NCI-H1048 (cell line): ENCODE measurements around the gene HMGXB3.
"Not testable (repeated sequence)": the region's sequence is repeated elsewhere in the genome, so short reads cannot be mapped to it uniquely, and the experiment has no call there.

Experiments
- DNase-seq: peaks from one replicate; lab custom pipeline; 2025; lab: John Stamatoyannopoulos, UW

Gene HMGXB3

DNA sequence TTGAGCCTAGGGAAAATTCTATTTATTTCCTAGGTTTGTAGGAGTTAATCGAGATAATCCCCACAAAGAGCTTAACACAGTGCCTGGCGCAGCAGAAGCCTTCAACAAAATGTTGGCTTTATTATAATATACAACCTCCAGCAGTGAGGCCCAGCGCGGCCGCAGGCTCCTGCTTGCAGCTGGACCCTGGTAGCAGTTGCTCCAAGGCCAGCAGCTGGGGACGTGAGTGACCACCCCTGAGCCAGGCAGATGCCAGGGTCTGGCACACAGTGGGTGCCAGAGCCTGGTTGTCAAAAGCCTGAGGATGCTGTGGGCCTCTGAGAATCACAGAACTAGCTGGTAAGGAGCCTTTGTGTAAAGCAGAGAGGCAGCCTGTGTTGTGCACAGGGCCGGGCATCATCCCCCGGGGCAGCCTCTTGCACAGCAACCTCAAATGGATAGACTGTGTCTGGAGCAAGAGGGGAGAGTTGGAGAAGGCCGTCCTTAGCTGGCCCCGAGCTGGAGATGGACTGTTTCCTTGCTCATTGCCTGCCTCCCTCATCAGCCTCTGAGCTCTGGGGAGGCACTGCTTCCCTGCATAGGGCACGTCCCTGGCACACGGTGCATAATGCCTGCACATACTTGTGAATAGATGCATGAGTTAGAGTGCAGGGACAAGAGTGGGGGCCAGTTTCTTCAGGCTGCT is 68.6 kb downstream of the HMGXB3 start:
- DNase-seq, result no peak

DNA sequence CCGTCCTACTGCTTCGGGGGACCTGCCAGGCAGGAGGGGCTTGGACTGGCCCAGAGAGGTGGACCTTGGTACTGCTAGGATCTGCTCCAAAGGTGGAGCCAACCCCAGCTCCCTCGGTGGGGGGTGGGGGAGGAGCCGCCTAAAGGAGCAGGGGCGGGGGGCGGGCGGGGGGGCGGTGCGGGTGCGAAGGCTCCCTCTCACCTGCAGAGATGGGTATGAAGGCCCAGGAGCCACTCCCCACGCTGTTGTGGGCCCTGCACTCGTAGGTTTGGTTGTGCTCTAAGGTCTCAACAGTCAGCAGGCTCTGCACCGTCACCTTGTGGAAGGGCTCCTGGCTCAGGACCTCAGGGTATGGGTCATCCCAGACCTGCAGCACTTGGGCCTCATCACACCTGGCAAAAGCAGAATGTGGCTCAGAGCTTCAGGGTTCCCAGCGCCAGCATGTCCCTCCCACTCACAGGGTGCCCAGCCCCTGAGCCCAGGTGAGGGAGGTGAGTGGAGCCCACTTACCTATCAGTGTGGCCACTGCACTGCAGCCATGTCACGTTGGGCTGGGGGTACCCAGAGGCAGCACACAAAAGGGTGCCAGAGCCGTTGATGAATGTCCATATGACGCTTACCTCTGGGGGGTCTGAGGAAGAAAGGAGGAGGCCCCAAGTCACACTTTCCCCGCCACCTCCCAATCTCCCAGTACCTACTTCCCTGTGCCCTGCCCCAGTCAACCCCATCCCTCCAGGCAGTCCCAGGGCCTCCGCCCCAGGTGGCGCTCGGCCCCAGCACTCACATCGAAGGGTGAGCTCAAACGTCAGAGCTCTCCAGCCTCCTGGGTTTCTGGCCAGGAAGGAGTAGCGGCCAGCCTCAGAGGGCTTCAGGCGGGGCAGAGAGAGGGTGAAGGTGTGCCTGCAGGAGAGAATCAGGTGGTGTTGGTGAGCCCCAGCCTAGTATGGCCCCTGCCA is 69.4 kb downstream of the HMGXB3 start:
- DNase-seq, result no peak

DNA sequence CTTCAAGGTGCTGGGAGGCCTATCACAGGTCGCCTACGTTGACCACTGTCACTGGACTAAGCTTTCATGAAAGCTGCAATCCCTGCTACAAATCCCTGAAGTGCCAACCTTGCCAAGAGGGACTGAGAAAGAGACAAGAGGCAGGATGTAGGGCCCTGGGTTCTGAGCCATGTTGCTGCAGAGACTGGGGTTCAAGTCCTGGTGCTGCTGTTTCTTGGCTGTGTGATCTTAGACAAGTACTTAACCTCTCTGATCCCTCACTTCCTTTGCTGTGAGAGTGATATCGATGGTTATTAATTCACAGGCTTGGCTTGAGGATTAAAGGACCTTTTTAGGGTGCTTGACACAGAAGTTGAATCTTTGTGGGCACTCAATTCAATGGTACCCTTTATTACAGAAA is 70.3 kb downstream of the HMGXB3 start:
- DNase-seq, result no peak

DNA sequence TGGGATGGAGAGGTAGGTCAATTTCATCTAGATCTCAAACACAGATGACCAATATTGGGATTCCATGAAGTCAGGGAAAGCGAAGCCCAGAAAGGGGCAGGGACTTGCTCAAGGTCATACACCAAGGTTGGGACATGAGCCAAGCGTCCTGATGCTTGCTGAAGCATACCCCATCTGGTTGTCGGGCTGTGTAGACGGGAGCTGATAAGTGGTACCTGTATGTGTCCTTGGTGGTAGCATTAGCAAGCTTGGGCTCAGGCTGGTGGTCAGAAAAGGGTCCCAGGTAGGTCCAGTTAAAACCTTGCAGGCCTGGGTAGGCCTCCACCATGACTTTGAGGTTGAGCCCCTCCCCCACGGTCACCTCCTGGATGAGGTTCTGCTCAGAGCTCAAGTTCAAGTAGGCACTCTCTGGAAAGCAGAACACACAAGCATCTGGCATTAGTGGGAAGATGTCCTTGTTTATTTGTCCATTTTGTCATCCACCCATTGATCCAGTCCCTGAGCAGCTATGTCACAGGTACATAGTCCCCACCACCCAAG is 72.6 kb downstream of the HMGXB3 start:
- no peak for DNase-seq

DNA sequence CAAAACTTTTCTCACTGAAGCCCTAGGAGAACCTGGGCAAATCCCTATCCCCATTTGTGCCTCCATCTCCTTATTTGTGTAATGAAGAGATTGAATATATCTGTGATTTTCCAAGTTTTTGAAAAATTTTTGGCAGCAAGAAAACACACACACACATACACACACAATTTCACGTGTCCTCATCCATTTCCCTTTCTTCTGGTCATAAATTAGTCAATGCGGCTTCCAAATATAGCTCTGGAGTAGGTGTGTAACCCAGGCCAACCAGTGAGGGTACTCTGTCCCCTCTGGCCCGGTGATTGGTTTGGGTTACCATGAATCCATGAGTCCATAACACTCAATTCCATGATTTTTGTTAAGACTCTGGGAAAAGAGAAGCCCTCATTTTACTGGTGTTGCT is 73.1 kb downstream of the HMGXB3 start:
- no peak for DNase-seq

DNA sequence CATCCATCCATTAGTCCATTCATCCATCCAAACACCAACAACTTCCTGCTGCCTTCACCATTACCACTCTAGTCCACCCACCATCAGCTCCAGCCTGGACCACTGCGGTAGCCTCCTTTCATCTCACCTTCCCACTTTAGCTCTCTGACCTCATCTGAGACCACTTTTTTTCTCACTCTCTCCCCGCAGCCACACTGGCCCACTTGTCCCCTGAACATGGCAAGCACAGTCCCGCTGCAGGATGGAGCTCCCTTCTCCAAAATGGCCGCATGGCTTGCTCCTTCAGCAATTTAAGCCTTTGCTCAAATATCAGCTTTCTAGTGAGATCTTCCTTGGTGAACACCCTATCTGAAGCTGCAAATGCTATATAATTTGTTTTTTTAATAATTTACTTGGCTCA is 74.7 kb downstream of the HMGXB3 start:
- DNase-seq, result no peak

DNA sequence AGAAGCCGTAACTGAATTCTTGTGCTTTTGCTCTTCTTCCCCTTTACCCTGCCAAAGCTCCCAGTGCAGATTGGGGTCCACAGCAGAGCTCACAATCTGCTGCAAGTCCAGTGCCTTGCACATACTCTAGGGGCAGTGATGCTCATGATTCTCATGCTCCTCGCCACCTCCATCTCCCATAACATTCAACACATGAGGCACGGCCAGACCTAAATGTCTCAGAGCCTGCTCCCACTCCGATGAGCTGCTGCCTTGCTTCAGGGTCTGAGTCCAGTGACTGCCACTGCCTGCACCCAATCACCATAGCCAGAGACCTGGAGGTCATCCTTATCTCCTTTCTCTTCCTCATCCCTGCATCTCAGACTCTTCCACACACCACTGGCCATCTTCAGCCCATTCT is 75.3 kb downstream of the HMGXB3 start:
- no peak for DNase-seq

DNA sequence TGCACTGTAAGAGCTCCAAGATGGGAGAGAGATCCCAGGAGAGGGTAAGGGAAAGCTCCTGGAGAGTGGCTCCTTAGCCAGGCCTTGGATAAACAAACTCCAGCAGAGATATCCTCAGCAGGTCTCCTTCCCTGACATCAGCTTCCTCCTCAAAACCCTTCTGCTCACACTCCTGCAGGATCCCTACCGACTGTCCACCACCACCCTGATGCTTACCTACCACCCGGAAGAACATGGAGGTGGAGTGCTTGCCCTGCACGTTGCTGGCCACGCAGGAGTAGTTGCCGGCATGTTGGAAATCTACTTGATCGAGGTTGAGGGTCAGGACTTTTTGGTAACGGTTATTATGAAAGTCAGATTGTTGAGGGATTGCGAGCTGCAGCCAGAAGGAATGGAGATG is 76.5 kb downstream of the HMGXB3 start:
- no peak for DNase-seq

DNA sequence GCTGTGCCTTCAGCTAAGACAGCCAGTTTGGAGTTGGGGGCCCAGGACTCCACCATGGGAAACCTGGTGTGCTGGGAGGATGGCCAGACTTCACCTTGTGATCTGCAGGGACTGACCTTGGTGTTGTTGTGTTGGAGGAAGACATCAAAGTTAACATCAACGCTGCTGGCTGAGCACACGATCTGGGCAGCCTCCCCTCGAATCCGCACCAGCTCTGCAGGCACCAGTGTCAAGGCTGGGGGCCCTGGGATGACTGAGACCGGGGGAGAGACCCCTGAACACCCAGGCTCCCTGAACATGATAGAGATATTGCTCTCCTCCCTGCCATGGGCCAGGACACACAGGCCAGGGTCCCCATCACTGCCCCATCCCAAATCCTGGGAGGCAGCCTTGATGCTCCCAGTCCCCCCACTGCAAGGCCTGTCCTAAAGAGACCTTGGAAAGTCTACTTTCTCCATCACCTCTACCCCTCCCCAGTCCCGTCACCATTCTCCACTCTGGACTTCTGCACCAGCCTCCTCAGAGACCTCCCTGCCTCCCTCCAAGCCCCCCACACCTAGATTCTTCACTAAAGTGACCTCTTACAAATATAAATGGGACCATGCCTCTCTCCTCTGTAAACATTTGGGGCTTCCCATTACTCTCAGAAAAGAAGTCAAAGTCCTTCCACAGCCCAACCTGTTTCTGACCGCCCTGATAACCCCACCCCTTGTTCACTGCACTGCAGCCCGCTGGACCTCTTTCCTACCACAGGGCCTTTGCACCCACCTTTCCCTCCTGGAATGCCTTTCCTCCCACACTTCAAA is 77.7 kb downstream of the HMGXB3 start:
- DNase-seq, result no peak

DNA sequence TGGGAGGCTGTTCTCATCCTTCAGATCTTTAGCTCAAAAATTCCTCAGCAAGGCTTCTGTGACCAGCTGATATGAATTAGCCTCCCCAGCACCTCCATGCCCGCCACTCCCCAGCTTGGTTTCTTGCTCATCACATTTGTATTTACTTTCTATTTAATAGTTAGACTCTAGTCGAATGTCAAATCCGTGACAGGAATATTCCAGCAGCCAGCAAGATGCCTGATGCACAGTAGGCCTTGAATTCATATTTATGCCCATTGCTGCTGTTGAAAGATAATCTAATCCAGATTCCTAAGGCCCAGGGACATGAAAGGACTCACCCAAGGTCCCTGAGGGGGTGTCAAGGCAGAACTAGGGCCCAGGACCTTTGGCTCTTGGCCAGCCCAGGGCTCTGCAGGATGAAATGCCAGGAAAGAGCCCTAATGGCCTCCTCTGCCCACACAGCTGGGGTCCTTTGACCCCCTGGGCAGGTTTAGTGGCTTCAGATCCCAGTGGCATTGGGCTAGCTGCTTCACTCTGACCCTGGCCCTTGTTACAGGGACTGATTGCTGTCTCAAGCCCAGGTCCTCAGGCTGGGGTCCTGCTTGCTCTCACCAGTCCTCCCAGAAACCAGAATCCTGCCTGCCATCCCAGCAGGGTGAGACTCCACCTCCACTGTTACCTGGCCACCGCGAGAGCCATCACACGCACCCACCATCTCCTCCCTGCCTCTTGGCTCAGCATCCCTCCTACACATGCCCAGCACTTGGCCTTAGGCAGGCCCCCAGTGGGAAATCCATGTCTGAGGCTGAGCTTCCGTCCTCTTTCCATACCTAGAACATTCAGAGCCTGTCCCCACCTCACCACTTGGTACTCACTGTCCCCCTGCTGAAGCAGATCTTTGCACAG is 78.5 kb downstream of the HMGXB3 start:
- DNase-seq, result no peak

DNA sequence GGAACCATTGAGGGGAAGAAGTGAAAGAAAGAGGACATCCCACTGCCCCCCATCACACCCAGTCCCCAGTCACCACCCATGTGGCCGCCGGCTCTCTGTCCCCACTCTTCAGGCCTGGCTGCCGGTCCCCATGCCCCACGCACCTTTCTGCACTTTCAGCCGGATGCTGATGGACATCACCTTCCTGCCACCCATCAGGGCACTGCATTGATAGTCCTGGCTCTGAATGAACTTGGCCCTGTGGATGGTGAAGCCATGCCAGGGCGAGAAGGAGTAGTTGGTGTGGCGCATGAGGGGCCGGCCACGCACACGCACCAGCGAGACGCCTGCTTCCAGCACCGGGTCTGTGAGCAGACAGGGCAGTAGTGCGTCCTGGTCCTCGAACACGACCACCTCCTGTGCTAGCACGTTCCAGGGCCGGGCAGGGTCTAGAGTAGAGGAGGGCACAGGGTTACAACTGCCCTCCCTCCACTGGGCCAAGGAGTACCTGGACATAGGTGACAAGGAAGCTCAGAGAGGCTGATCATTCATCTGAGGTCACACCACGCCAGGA is 79.4 kb downstream of the HMGXB3 start:
- DNase-seq, result no peak

DNA sequence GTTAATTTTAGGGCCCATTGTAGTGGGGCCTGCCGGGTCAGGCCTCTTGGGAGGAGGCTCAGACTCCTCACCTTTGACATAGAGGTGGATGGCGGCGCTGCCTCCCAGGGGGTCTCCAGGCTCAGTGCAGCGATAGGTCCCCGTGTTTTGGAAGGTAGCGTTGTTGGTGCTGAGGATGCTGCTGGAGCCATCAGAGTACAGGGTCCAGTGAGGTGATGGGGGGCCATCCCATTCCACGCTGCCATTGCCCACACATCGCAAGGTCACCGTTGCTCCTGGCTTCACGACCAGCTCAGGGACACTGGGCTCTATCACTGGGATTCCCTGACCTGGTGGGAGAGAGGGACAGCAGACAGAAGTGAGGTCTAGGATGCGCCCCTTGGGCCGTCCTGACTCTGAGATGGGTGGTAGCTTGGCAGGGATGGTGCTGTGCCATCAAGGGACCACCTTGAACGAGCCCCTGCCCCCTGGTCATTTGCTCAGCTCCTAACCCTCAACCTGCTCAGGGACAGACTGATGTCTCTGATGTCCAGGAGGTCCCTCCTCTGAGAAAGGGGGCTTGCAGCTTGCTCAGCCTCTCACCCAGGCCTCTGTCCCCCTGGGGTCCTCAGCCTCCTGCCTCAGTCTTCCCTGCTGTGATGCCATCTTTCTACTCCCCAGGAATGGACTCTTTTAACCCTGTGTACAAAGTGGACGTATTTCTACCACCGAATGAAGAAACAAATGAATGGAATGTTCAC is 80.3 kb downstream of the HMGXB3 start:
- no peak for DNase-seq

DNA sequence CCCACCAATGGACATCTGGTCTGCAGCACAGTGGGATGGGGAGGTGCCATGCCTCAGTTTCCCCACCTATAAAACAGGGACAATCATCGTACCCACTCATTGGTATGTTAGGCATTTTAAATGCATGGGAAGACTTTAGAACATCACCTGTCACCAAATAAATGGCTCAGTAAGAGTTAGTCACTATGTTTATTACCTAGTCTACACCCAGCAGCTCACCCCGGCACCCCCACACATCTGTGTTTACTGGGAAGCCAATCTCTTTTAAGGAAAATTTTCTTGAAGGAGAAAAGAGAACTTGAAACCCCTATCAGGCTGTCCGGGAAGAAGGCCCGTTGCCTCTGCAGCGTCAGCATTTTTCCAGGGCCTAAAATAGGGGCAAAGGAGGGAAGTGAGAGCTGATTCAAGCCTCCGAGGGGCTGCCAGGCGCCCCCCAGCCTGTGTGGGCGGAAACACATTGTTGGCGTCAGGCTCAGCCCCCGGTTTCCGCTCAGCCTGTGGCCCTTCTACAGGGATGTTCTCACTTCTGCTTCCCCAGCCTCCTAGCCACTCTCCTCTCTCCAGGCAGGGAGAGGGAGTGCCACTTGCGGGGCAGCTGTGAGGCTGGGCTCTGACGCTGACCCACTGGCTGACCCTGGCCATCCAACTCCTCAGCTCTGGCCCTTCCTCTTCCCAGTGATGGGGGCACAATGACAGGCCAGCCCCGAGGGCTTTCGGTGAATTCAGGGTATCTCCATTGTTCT is 81.2 kb downstream of the HMGXB3 start:
- DNase-seq, result no peak

DNA sequence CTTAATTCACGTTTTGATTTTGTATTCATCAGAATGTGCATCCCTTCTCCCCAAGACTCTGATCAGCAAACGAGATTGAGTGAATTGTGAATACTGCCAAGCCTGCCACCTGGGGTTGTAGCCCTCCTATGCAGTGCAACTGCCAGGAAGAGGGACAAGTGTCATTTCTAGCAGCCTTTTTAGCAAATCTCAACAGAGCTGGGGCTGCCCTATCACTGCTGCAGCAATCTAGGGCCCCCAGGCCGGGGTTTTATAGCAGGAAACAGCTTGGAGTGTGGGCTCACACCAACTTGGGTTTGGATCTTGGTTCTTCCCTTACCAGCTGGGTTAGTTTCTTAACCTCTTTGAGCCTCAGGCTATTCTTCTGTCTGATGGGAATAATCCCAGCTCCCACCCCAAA is 81.8 kb downstream of the HMGXB3 start:
- DNase-seq, result no peak

DNA sequence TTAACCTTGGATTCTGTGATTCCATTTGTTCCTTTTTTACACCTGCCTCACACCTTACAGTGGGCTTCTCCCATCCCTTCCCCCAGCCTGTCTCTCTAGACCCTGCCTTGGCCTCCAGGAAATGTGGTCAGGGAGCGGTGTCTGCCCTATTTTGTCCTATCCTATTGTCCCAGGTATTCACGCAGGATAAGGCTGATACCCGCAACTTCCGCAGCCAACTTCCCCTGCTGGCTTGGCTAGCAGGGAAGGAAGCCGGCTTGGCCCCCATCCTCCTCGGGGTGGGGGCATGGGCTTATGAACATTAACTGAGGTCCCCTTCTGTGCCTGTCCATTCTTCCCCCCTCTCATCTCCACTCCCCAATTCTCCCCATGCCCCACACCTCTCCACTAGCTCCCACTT is 82.3 kb downstream of the HMGXB3 start:
- no peak for DNase-seq

DNA sequence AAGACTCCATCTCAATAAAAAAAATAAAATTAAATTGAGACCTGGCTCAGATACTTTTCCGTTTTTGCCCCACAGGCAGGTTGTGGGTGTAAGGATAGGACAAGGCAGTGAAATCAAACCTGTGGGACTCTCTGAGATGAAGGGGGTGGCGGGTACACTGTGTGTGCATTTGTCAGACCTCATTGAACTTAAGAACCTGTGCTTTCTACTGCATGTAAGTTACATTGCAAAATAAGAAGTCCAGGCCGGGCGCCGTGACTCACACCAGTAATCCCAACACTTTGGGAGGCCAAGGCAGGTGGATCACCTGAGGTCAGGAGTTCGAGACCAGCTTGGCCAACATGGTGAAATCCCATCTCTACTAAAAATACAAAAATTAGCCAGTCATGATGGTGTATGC is 84.2 kb downstream of the HMGXB3 start:
- not testable (repeated sequence) for DNase-seq

DNA sequence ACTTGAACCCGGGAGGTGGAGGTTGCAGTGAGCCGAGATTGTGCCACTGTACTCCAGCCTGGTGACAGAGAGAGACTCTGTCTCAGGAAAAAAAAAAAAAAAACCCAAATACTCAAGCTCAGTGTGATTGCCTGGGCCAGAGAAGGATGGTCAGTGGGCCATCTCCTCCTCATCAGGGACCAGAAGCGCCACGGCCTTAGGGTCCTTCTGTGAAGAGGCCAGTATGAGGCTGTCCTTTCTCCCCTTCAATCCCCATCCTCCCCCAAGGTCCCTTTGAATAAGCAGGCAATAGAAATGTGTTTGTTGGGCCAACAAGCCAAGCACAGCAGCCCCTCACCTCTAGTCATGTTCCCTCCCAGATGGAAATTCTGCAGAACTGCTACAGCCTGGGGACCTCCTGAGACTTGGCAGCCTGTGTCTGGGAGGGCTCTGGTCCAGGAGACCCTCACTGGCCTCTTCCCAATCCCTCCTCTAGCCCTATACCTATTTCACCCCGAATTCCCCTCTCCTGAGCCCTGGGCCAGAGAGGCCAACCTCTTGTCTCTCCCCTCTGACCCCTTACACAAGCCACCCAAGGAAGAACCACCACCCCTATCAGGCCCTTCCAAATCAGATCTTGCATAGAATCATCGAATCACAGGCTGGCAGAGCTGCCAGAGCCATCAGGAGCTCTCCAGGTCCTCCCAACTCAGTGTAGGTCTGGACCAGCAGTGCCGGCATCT is 84.8 kb downstream of the HMGXB3 start:
- DNase-seq, result no peak

DNA sequence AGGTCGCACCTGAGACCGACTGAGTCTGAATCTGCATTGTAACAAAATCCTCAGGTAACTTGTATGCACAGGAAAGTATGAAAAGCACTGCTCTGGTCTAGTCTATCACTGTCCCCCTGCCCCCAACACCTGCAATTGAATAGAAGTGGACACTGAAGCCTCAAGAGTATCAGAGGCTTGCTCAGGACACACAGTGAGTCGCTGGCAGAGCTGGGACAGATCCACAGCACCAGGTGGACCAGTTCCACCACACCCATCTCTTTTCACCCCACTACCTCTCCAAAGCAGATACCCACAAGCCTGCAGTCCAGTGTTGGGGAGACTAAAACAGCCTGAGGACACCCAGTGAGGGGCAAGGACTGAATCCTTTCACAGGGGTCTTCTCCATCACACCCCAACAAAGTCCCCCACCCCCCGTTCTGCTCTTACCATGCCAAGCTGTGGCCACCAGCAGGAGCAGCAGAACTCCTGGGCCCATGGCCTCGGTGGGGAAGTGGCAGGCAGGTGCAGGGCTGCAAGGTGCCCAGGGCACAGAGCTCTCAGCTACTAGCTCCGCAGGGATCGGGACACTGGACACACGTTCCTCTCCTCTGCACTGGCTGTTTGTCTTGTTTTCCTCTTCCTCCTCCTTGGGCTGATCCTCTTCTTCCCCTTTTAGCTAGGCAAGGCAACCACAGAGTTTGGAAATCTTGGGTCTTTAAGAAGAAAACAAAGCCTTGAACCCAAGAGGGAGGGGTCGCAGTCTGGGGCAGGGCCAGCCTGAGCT is 85.6 kb downstream of the HMGXB3 start, which contains the start of gene CSF1R:
TSS of gene CSF1R (minus strand) at position 605 of the 766 bp plus-strand sequence. CDS start at position 478, 127 bp downstream.
- DNase-seq, result no peak
